Lung (tissue), 12 donors: ENCODE results near the gene DNER. TPM values are rescaled to one million over a fixed set of nuclear protein-coding genes. Genes with fewer than 3 reads are reported as not detected.
"Not testable (repeated sequence)": the region's sequence is repeated elsewhere in the genome, so short reads cannot be mapped to it uniquely, and the experiment has no call there.

Experiments
- ATAC-seq: fragments of 200-7000 bp; cut with Tn5 transposase; one replicate; pipeline ENCODE4 v1.9.1; 2020; ENCODE audit warnings: moderate number of reproducible peaks; ENCODE audit not compliant: insufficient read depth, low FRiP score
- DNase-seq, 3 donors: peaks; one replicate each; pipeline ENCODE4 v3.0.0-alpha.2; 2013 to 2017
- H3K27ac ChIP-seq, 2 donors: one replicate each; pipeline ENCODE4 v1.5.1; 2013; ENCODE audit warnings: mild to moderate bottlenecking in 2 of 2, moderate library complexity in 2 of 2, control low read depth in 1 of 2, inconsistent platforms in 1 of 2, low read depth in 1 of 2, low read length in 1 of 2
- H3K27me3 ChIP-seq, 3 donors: one replicate each; pipeline ENCODE4 v1.5.1; 2013; ENCODE audit warnings: low read length in 2 of 3; ENCODE audit not compliant: control insufficient read depth in 3 of 3, insufficient read depth in 3 of 3
- H3K36me3 ChIP-seq, 4 donors: one replicate each; pipeline ENCODE4 v1.5.1; 2013; ENCODE audit warnings: low read length in 4 of 4, mild to moderate bottlenecking in 1 of 4, moderate library complexity in 1 of 4; ENCODE audit not compliant: control insufficient read depth in 4 of 4, insufficient read depth in 4 of 4
- H3K4me1 ChIP-seq, 5 donors: one replicate each; pipeline ENCODE4 v1.5.1; 2013; ENCODE audit warnings: low read length in 5 of 5, mild to moderate bottlenecking in 2 of 5, moderate library complexity in 1 of 5; ENCODE audit not compliant: control insufficient read depth in 5 of 5, insufficient read depth in 5 of 5
- H3K4me3 ChIP-seq: one replicate; pipeline ENCODE4 v1.5.1; 2013; ENCODE audit warnings: mild to moderate bottlenecking, control low read depth, moderate library complexity
- H3K9ac ChIP-seq, 2 donors: one replicate each; pipeline ENCODE4 v1.5.1; 2013; ENCODE audit warnings: low read length in 2 of 2, control low read depth in 1 of 2; ENCODE audit not compliant: insufficient read depth in 1 of 2
- H3K9me3 ChIP-seq, 4 donors: one replicate each; pipeline ENCODE4 v1.5.1; 2013; ENCODE audit warnings: low read length in 3 of 4, mild to moderate bottlenecking in 1 of 4, moderate library complexity in 1 of 4; ENCODE audit not compliant: control insufficient read depth in 4 of 4, insufficient read depth in 3 of 4
- CTCF ChIP-seq: IDR thresholded peaks from 2 replicates; pipeline ENCODE4 v1.5.1; 2012; ENCODE audit warnings: mild to moderate bottlenecking; ENCODE audit errors: control extremely low read depth, extremely low read depth
- WGBS, 2 donors: extraction: QIAGEN DNeasy Blood & Tissue Kit; methylation state at CpG; one replicate each; pipeline ENCODE4 v1.1.7; 2013; 5-methylcytosine and 5-hydroxymethylcytosine counted together
- polyA plus RNA-seq, 2 donors: library from polyadenylated mRNA; stranded (reverse); fragments of 200-250 nt; gene quantifications; one replicate each; pipeline ENCODE4 v1.2.1, GENCODE V29; 2013
- total RNA-seq, 2 donors: library from RNA; depleted of rRNA in 1 of 2; stranded (reverse); fragments of >200 nt in 1 of 2; gene quantifications; one replicate each; pipeline ENCODE4 v1.2.1, GENCODE V29; 2014 to 2021
- donor health status: control.
- donor health status: control.
- donor health status: Bipolar disorder and iron deficiency.
- donor health status: healthy.
- donor health status: DM: yes; HTN: yes; CAD: no.

Gene DNER
- total and polyA plus RNA-seq, 4 donors = 0.63 to 5.8 (median 3.3) TPM

GRCh38 chr2:229749779-229750178 is 35.4 kb upstream of the DNER start:
- no peaks in the 10 kb centered on the region for H3K36me3 ChIP-seq
- no peak for TF ChIP-seq CTCF
- 79% methylated on average over 6 of the region's 6 CpGs for WGBS, 2 donors
- no peak overlapping the region for H3K27ac ChIP-seq
- H3K9me3 ChIP-seq = no peaks in the 10 kb centered on the region
- no peaks in the 10 kb centered on the region for H3K27me3 ChIP-seq
- DNase-seq (no peak), ATAC-seq (no peak)
- no peak overlapping the region for H3K9ac ChIP-seq
- no peaks in the 10 kb centered on the region for H3K4me1 ChIP-seq
- no peak overlapping the region for H3K4me3 ChIP-seq

GRCh38 chr2:229748950-229749349 is 34.6 kb upstream of the DNER start:
- DNase-seq = no peak

GRCh38 chr2:229742691-229743090 is 28.3 kb upstream of the DNER start:
- H3K36me3 ChIP-seq, H3K9ac ChIP-seq, H3K27ac ChIP-seq, DNase-seq, ATAC-seq, H3K9me3 ChIP-seq, H3K4me3 ChIP-seq, H3K4me1 ChIP-seq, H3K27me3 ChIP-seq: not testable (repeated sequence)
- WGBS, 2 donors = 94 to 97% methylated on average over 3 to 35 of the region's 35 CpGs

More at GRCh38 chr2:229748950-229749349, 34.6 kb upstream of the DNER start:
- H3K27ac ChIP-seq = no peak overlapping the region
- H3K9me3 ChIP-seq = no peaks in the 10 kb centered on the region
- no peaks in the 10 kb centered on the region for H3K36me3 ChIP-seq
- H3K9ac ChIP-seq = no peak overlapping the region
- H3K4me3 ChIP-seq = no peak overlapping the region
- no peak for ATAC-seq
- no peak for TF ChIP-seq CTCF
- 87 to 91% methylated on average over 3 of the region's 3 CpGs for WGBS, 2 donors
- no peaks in the 10 kb centered on the region for H3K27me3 ChIP-seq
- H3K4me1 ChIP-seq = no peaks in the 10 kb centered on the region

- H3K9me3 ChIP-seq = peaks cover 0 to 15% (median 5%) of the 10 kb centered on the region in 4 donors
- 84 to 86% methylated on average over 4 of the region's 4 CpGs for WGBS, 2 donors
- DNase-seq (no peak), ATAC-seq (no peak)
- no peaks in the 10 kb centered on the region for H3K4me1 ChIP-seq
- no peak for TF ChIP-seq CTCF
- no peak overlapping the region for H3K9ac ChIP-seq
- H3K36me3 ChIP-seq = no peaks in the 10 kb centered on the region
- no peak overlapping the region for H3K27ac ChIP-seq
- no peaks in the 10 kb centered on the region for H3K27me3 ChIP-seq
- H3K4me3 ChIP-seq = no peak overlapping the region
These were observed 25.9 kb upstream of the DNER start for GRCh38 chr2:229740279-229740678.
